GM06990 (cell line): Measurements from ENCODE around the gene SPACA9.

Experiments
- DNase-seq: peaks from one replicate; pipeline ENCODE4 v3.0.0-alpha.2; 2011; ENCODE audit not compliant: insufficient read length; ENCODE audit errors: extremely low read depth
- H3K27me3 ChIP-seq: replicated peaks from 2 replicates; pipeline ENCODE4 v1.6.0; 2011; ENCODE audit warnings: low read length; ENCODE audit not compliant: control insufficient read depth, insufficient read depth
- H3K36me3 ChIP-seq: 2 replicates; pipeline ENCODE4 v1.5.1; 2011; ENCODE audit warnings: low read length; ENCODE audit not compliant: control insufficient read depth, insufficient read depth
- H3K4me3 ChIP-seq: replicated peaks from 2 replicates; pipeline ENCODE4 v1.5.1; 2011; ENCODE audit warnings: low read depth, mild to moderate bottlenecking, control low read depth, low read length
- TF ChIP-seq, protein P1 (sequence below): IDR thresholded peaks from 2 replicates; pipeline ENCODE4 v1.5.1; 2011; ENCODE audit warnings: low read length, control low read depth, mild to moderate bottlenecking, inconsistent platforms; ENCODE audit not compliant: insufficient read depth, poor library complexity, severe bottlenecking

The SPACA9 gene

DNA sequence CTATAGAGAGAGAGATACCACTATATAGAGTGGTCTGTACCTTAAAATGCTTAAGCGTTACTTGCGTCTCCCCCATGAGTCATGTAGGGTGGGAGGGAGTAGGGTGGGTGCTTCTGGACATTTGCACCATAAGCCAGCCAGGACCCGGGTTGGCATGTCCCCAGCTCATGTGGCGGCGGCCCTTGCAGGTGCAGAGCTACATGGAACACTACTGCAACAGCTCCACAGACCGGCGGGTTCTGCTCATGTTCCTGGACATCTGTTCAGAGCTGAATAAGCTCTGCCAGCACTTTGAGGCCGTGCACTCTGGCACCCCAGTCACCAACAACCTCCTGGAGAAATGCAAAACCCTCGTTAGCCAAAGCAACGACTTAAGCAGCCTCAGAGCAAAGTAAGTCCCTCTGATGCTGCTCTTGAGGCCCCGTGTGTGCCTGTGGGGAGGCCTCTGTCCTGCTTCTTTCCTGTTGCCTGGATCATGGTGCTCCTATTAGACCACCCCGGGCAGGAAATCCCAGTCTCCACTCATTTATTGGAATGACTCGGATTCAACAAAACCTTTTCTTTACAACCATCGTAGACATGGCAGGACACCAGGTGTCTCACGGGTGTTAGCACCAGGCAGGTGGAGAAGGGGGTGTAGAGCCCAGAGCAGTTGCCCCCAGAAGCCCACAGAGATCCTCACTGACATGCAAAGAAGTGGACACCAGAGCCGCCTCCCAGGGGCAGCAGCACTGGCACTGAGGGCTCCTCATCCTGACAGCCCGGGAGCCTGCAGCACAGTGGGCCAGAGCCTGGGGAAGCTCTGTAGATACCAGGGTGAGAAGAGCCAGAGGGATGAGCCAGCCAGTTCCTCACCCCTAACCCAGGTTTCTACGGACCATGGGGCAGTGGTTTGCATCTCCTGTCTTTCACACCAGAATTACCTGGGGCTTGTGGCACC lies 8.8 kb downstream of the SPACA9 start:
- TF ChIP-seq, protein P1, sequence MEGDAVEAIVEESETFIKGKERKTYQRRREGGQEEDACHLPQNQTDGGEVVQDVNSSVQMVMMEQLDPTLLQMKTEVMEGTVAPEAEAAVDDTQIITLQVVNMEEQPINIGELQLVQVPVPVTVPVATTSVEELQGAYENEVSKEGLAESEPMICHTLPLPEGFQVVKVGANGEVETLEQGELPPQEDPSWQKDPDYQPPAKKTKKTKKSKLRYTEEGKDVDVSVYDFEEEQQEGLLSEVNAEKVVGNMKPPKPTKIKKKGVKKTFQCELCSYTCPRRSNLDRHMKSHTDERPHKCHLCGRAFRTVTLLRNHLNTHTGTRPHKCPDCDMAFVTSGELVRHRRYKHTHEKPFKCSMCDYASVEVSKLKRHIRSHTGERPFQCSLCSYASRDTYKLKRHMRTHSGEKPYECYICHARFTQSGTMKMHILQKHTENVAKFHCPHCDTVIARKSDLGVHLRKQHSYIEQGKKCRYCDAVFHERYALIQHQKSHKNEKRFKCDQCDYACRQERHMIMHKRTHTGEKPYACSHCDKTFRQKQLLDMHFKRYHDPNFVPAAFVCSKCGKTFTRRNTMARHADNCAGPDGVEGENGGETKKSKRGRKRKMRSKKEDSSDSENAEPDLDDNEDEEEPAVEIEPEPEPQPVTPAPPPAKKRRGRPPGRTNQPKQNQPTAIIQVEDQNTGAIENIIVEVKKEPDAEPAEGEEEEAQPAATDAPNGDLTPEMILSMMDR = no peak
- no peak for DNase-seq
- no peaks in the 10 kb centered on the region for H3K36me3 ChIP-seq
- H3K4me3 ChIP-seq = no peak overlapping the region
- no peaks in the 10 kb centered on the region for H3K27me3 ChIP-seq

- H3K27me3 ChIP-seq = no peaks in the 10 kb centered on the region
- DNase-seq = no peak
- no peak overlapping the region for H3K4me3 ChIP-seq
- TF ChIP-seq, protein P1 = no peak
- no peaks in the 10 kb centered on the region; the same call in 1 of the 2 replicates for H3K36me3 ChIP-seq
Measured at GRCh38 chr9:132888151-132888550, 9.5 kb downstream of the SPACA9 start.

DNA sequence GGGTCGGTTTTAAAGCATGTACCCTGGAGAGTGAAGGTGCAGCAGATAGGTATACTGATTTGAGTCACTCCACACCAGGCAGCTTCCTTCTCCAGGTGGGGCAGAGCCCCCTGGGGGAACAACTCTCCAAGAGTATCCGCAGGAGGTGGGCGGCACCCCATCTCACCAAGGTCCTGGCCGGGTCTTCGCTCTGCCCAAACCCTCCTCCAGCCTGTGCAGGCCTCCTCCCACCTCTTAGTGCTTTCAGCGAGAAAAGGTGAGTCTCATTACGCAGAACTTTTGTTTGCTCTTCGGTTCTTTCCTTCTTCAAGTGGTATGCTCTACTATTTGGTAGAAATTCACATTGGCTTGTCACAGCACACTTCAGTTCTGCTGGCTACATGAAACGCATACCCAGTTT lies 13.7 kb downstream of the SPACA9 start:
- DNase-seq = no peak
- Histone ChIP-seq H3K4me3 (no peak overlapping the region), H3K27me3 (no peaks in the 10 kb centered on the region), H3K36me3 (peaks cover 16% of the 10 kb centered on the region)
- TF ChIP-seq, protein P1 = no peak

DNA sequence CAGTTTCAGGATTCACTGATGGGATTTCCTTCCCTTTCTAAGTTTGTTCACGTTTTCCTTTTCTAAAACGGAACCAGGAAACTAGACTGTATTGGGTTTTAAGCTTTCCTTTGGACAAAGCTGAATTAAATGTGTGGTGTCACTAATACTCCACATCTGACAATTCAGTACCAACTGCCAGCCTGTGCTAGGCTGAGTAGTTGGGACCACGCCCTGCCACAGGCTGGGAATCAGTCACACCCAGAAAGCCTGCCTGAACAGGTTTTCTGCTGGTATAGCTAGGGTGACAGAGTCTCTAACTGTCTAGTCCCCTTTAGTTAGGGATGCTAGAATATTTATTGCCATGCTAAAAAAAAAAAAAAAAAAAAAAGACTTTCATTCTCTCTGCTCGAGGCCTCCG lies 15.6 kb downstream of the SPACA9 start:
- peaks cover 23% of the 10 kb centered on the region for H3K36me3 ChIP-seq
- no peak for DNase-seq

GRCh38 chr9:132894862-132895835 lies 16.5 kb downstream of the SPACA9 start:
- DNase-seq = no peak
- H3K4me3 ChIP-seq = no peak overlapping the region
- no peaks in the 10 kb centered on the region for H3K27me3 ChIP-seq
- H3K36me3 ChIP-seq = peaks cover 26% of the 10 kb centered on the region
- TF ChIP-seq, protein P1 = no peak

More for the DNA sequence above, 15.6 kb downstream of the SPACA9 start:
- no peaks in the 10 kb centered on the region for H3K27me3 ChIP-seq
- H3K4me3 ChIP-seq = no peak overlapping the region
- TF ChIP-seq, protein P1 = no peak
